Trophoblast cell (in vitro differentiated cells and primary cell): ENCODE results near the gene SLC25A52.
"Not testable (repeated sequence)": the region's sequence is repeated elsewhere in the genome, so short reads cannot be mapped to it uniquely, and the experiment has no call there.

Experiments used
- DNase-seq, 2 donors: peaks; one replicate each; pipeline ENCODE4 v3.0.0-alpha.2; 2016
- H2AFZ ChIP-seq: 2 replicates; pipeline ENCODE4 v1.6.1; 2013; ENCODE audit warnings: low read length, moderate library complexity, mild to moderate bottlenecking; ENCODE audit not compliant: insufficient read depth, poor library complexity
- H2AK5ac ChIP-seq: 2 replicates; pipeline ENCODE4 v1.6.1; 2013; ENCODE audit warnings: mild to moderate bottlenecking, low read length
- H2BK120ac ChIP-seq: 2 replicates; pipeline ENCODE4 v1.6.1; 2013; ENCODE audit warnings: low read length, mild to moderate bottlenecking, moderate library complexity; ENCODE audit not compliant: insufficient read depth, poor library complexity
- H2BK12ac ChIP-seq: 2 replicates; pipeline ENCODE4 v1.6.1; 2013; ENCODE audit warnings: mild to moderate bottlenecking, low read length, moderate library complexity
- H2BK5ac ChIP-seq: 2 replicates; pipeline ENCODE4 v1.6.1; 2013; ENCODE audit warnings: low read length, low read depth, moderate library complexity, mild to moderate bottlenecking; ENCODE audit not compliant: poor library complexity
- H3K14ac ChIP-seq: 2 replicates; pipeline ENCODE4 v1.6.1; 2013; ENCODE audit warnings: mild to moderate bottlenecking, low read length
- H3K18ac ChIP-seq: 2 replicates; pipeline ENCODE4 v1.6.1; 2013; ENCODE audit warnings: mild to moderate bottlenecking, low read length
- H3K23ac ChIP-seq: 2 replicates; pipeline ENCODE4 v1.6.1; 2013; ENCODE audit warnings: low read length
- H3K27ac ChIP-seq: 2 replicates; pipeline ENCODE4 v1.5.1; 2013; ENCODE audit warnings: low read depth, mild to moderate bottlenecking, inconsistent platforms, low read length, moderate library complexity
- H3K27me3 ChIP-seq: 2 replicates; pipeline ENCODE4 v1.6.1; 2013; ENCODE audit warnings: inconsistent platforms, mild to moderate bottlenecking, low read length, moderate library complexity; ENCODE audit not compliant: insufficient read depth
- H3K36me3 ChIP-seq, 2 experiments: 1 replicate in 1 of 2; 2 replicates in 1 of 2; pipeline ENCODE4 v1.6.1; 2013; ENCODE audit warnings: low read length in 2 of 2, mild to moderate bottlenecking in 2 of 2, moderate library complexity in 1 of 2; ENCODE audit not compliant: insufficient read depth in 2 of 2, control insufficient read depth in 1 of 2
- H3K4ac ChIP-seq: 2 replicates; pipeline ENCODE4 v1.6.1; 2013; ENCODE audit warnings: low read depth, mild to moderate bottlenecking, low read length, moderate library complexity
- H3K4me1 ChIP-seq, 2 experiments: 1 replicate in 1 of 2; 2 replicates in 1 of 2; pipeline ENCODE4 v1.6.1; 2013; ENCODE audit warnings: low read length in 2 of 2, mild to moderate bottlenecking in 2 of 2, moderate library complexity in 1 of 2; ENCODE audit not compliant: insufficient read depth in 2 of 2, control insufficient read depth in 1 of 2
- H3K4me2 ChIP-seq: 2 replicates; pipeline ENCODE4 v1.6.1; 2013; ENCODE audit warnings: inconsistent platforms, mild to moderate bottlenecking, low read length, moderate library complexity
- H3K4me3 ChIP-seq: 2 replicates; pipeline ENCODE4 v1.5.1; 2013; ENCODE audit warnings: mild to moderate bottlenecking, low read depth, low read length, inconsistent platforms
- H3K79me1 ChIP-seq: one replicate; pipeline ENCODE4 v1.6.1; 2013; ENCODE audit warnings: low read length
- H3K79me2 ChIP-seq: 2 replicates; pipeline ENCODE4 v1.6.1; 2013; ENCODE audit warnings: low read length, mild to moderate bottlenecking; ENCODE audit not compliant: control insufficient read depth, insufficient read depth, poor library complexity
- H3K9ac ChIP-seq: 2 replicates; pipeline ENCODE4 v1.6.1; 2013; ENCODE audit warnings: mild to moderate bottlenecking, low read length
- H3K9me3 ChIP-seq: 2 replicates; pipeline ENCODE4 v1.6.1; 2013; ENCODE audit warnings: low read depth, mild to moderate bottlenecking, control low read depth, inconsistent platforms, low read length; ENCODE audit not compliant: insufficient read depth
- H4K12ac ChIP-seq: 2 replicates; pipeline ENCODE4 v1.6.1; 2013; ENCODE audit warnings: low read depth, mild to moderate bottlenecking, low read length, moderate library complexity
- H4K8ac ChIP-seq: 2 replicates; pipeline ENCODE4 v1.6.1; 2013; ENCODE audit warnings: low read depth, mild to moderate bottlenecking, low read length, moderate library complexity
- H4K91ac ChIP-seq: one replicate; pipeline ENCODE4 v1.6.1; 2013; ENCODE audit warnings: low read depth, mild to moderate bottlenecking, low read length, moderate library complexity
- WGBS: extraction: QIAGEN DNeasy Blood & Tissue Kit; methylation state at CpG from one replicate; pipeline ENCODE4 v1.1.7; 2013; ENCODE audit warnings: missing lambda C conversion rate; ENCODE audit not compliant: insufficient read length, insufficient coverage; ENCODE audit errors: extremely low coverage; 5-methylcytosine and 5-hydroxymethylcytosine counted together

The SLC25A52 gene

DNA sequence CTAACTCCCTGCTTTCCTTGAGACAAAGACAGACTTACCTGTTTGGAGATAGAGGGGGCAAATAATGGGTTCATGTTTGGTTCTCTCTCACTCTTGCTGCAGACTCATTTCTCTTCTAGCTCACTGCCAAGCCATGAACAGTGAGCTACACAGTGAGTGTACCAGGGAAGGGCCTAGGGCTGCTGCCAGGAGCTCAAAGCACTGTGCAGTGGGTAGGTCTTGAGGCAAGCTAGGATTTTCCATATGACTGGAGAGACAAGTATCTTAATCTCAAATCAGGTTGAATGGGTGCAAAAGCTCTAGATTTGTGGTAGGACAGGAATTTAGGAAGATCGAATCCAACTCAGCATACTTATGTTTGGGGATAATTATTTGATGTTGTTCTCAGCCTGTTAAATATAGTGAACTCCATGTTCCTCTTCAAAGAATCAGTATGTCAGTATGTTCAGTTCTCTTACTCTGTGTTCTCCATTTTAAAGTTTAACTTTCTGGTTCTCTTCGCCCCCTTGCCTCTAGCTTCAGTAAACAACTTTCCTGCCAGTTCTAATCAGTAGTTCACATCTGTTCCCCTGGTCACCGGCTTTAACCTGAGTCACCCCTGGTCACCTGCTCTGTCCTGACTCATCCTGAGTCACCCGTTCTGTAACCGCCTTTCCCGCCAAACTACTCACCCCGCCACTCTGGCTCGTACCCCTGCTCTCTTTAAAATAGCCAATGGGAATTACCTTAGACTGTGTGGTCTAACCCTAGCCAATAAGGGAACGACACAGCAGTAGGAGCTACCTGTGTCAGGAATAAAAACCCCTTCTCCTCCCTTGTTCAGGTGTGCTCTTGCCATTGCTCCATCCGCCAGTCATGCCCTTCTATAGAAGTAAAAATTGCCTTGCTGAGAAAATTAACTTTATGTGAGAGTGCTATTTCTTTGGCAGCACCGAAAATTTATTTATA lies 21.9 kb downstream of the SLC25A52 start:
- Histone ChIP-seq H4K91ac (no peak overlapping the region), H3K4ac (no peak overlapping the region), H3K79me1 (no peaks in the 10 kb centered on the region), H4K8ac (no peak overlapping the region), H3K36me3 (no peaks in the 10 kb centered on the region), H2AFZ (no peak overlapping the region), H3K4me3 (no peak overlapping the region), H3K4me1 (no peaks in the 10 kb centered on the region), H3K27me3 (no peaks in the 10 kb centered on the region), H2BK5ac (no peak overlapping the region), H3K9ac (no peak overlapping the region), H2BK120ac (no peak overlapping the region), H2BK12ac (no peak overlapping the region), H3K79me2 (no peaks in the 10 kb centered on the region), H4K12ac (no peak overlapping the region), H2AK5ac (no peak overlapping the region), H3K14ac (no peak overlapping the region), H3K9me3 (peaks cover 7% of the 10 kb centered on the region), H3K4me2 (no peak overlapping the region), H3K23ac (no peak overlapping the region), H3K27ac (no peak overlapping the region), H3K18ac (no peak overlapping the region)
- no CpG with 5 or more reads among the region's 11 CpGs for WGBS
- peak; percentile 61 to 73 for DNase-seq

DNA sequence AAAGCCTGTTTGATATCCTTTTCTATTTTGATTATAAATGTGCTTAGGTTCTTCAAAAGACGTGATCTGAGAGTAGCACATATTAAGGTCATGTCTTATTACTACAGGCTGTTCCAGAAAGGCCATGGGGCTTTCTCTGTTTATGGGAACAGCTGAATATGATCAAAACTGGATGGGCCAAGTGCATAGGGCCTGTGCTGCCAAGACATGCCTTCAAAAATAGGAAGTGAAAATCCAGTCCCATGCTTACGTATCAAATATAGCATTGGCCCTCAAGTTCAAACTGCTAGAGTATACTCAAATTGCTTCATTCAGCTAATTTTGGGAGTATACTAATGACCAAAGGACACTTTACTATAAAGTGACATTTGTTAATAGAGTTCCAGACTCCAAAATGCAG lies 24.1 kb downstream of the SLC25A52 start:
- no peaks in the 10 kb centered on the region for H3K36me3 ChIP-seq
- no peak overlapping the region for H3K27ac ChIP-seq
- no peak overlapping the region for H3K4me2 ChIP-seq
- H2BK12ac ChIP-seq, result no peak overlapping the region
- no peak overlapping the region for H3K4me3 ChIP-seq
- H3K79me2 ChIP-seq, result no peaks in the 10 kb centered on the region
- no peak overlapping the region for H4K91ac ChIP-seq
- no peak overlapping the region for H4K8ac ChIP-seq
- H3K4ac ChIP-seq, result no peak overlapping the region
- H3K9me3 ChIP-seq, result peaks cover 7% of the 10 kb centered on the region
- no peak for DNase-seq
- no peak overlapping the region for H2BK5ac ChIP-seq
- no CpG with 5 or more reads among the region's 2 CpGs for WGBS
- H3K14ac ChIP-seq, result no peak overlapping the region
- H3K4me1 ChIP-seq, result peaks cover 0 to 1% of the 10 kb centered on the region in 2 experiments
- no peaks in the 10 kb centered on the region for H3K27me3 ChIP-seq
- no peak overlapping the region for H3K23ac ChIP-seq
- no peak overlapping the region for H2AK5ac ChIP-seq
- no peak overlapping the region for H3K18ac ChIP-seq
- no peak overlapping the region for H2AFZ ChIP-seq
- H4K12ac ChIP-seq, result no peak overlapping the region
- H3K79me1 ChIP-seq, result no peaks in the 10 kb centered on the region
- H2BK120ac ChIP-seq, result no peak overlapping the region
- no peak overlapping the region for H3K9ac ChIP-seq

DNA sequence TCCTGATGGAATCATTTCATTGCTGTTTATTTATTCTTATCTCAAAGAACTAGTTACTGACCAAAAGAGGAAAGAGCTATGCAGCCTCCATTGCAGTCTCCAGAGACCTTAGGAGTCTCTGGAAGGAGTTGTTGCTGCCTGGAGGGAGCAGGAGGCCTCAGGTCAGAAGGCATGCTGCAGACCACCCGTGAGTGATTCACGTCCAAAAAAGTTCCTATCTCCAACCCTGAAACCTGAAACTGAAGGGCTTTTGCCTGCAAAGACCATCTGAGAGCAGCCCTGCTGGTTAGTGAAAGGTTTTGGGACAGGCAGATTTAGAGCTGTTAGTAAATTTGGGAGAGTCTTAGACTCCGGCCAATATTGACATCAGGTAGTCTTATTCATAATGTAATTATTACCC lies 29.1 kb downstream of the SLC25A52 start:
- H3K4me1 ChIP-seq, result peaks cover 3 to 4% of the 10 kb centered on the region in 2 experiments
- H3K23ac ChIP-seq, result no peak overlapping the region
- H3K9ac ChIP-seq, result no peak overlapping the region
- H2AK5ac ChIP-seq, result no peak overlapping the region
- no peak overlapping the region for H3K4me3 ChIP-seq
- no peak overlapping the region for H3K27ac ChIP-seq
- H3K14ac ChIP-seq, result no peak overlapping the region
- H3K4ac ChIP-seq, result no peak overlapping the region
- H2BK120ac ChIP-seq, result no peak overlapping the region
- H3K79me1 ChIP-seq, result no peaks in the 10 kb centered on the region
- H3K36me3 ChIP-seq, result no peaks in the 10 kb centered on the region
- no peak overlapping the region for H3K4me2 ChIP-seq
- no peak overlapping the region for H3K18ac ChIP-seq
- H3K79me2 ChIP-seq, result no peaks in the 10 kb centered on the region
- no peak overlapping the region for H2BK12ac ChIP-seq
- WGBS, result no CpG with 5 or more reads among the region's 3 CpGs
- no peak overlapping the region for H2BK5ac ChIP-seq
- H4K8ac ChIP-seq, result no peak overlapping the region
- no peaks in the 10 kb centered on the region for H3K9me3 ChIP-seq
- H3K27me3 ChIP-seq, result no peaks in the 10 kb centered on the region
- no peak overlapping the region for H2AFZ ChIP-seq
- DNase-seq, result no peak
- H4K12ac ChIP-seq, result no peak overlapping the region
- H4K91ac ChIP-seq, result no peak overlapping the region

DNA sequence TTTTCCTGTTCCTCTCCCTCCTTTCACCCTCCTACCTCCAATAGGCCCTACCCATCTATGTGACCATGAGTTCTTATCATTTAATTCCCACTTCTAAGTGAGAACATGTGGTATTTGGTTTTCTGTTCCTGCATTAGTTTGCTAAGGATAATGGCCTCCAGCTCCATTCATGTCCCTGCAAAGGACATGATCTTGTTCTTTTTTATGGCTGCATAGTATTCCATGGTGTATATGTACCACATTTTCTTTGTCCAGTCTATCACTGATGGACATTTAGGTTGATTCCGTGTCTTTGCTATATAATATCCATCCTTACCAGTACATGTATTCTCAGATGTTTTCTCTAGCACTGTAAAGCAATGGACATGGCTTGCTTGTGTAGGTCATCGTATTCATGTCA lies 31.5 kb downstream of the SLC25A52 start:
- H3K27ac ChIP-seq, H3K18ac ChIP-seq, DNase-seq, H3K4ac ChIP-seq, H4K8ac ChIP-seq, H2AK5ac ChIP-seq, H3K14ac ChIP-seq, H2BK12ac ChIP-seq, H3K79me1 ChIP-seq, H3K23ac ChIP-seq, H3K4me3 ChIP-seq, H3K36me3 ChIP-seq, H2AFZ ChIP-seq, H3K9ac ChIP-seq, H4K91ac ChIP-seq, H3K9me3 ChIP-seq, H3K27me3 ChIP-seq, H2BK120ac ChIP-seq, H3K4me2 ChIP-seq, H2BK5ac ChIP-seq, H3K79me2 ChIP-seq, H4K12ac ChIP-seq: not testable (repeated sequence)
- peaks cover 5 to 11% of the 10 kb centered on the region in 2 experiments for H3K4me1 ChIP-seq
- WGBS, result no CpG with 5 or more reads among the region's 2 CpGs
